C4-2B (cell line): ENCODE data around the gene HIPK1.

Source experiments
- CTCF ChIP-seq: fragments of 450-650 bp; conservative IDR thresholded peaks from 2 replicates; pipeline ENCODE4 v1.5.1; 2017; ENCODE audit warnings: mild to moderate bottlenecking
- ZFX ChIP-seq: fragments of 450-650 bp; IDR thresholded peaks from 2 replicates; pipeline ENCODE4 v1.6.1; 2017

DNA sequence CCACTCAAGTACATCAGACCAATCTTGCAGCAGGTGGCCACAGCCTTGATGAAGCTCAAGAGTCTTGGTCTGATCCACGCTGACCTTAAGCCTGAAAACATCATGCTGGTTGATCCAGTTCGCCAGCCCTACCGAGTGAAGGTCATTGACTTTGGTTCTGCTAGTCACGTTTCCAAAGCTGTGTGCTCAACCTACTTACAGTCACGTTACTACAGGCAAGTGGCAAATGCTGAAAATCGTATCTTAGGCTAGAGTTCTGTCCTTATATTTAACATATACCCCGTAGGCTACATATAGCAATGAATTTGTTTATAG is 12.1 kb downstream of the HIPK1 start:
- TF ChIP-seq CTCF, result no peak
- TF ChIP-seq ZFX, result no peak
